ENCODE measurements around the gene VRK1.

DNA sequence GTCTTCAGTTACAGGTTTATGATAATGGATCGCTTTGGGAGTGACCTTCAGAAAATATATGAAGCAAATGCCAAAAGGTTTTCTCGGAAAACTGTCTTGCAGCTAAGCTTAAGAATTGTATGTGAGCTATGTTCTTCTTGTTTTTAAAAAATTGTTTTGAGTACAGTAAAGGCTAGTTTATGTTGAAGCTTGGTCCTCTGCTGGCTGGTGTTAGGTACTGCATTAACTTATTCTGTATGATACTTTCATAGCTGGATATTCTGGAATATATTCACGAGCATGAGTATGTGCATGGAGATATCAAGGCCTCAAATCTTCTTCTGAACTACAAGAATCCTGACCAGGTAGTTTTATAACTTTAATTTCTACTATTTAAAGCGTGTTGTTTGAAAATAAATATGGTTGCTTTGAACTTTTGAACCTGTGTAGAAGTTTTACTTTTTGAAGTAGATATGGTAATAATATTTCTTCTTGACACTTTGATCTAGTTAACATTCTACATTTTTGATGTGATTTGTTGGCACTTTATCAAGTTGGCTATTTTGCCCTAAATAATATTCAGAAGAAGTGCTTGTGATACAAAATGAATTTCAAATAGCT lies 55.7 kb downstream of the VRK1 start:
- no peak for TF ChIP-seq EZH2phosphoT487 (IDR thresholded peaks at IDR 0.05; ENCODE audit: borderline replicate concordance, low read length)
- TF ChIP-seq, protein P1, sequence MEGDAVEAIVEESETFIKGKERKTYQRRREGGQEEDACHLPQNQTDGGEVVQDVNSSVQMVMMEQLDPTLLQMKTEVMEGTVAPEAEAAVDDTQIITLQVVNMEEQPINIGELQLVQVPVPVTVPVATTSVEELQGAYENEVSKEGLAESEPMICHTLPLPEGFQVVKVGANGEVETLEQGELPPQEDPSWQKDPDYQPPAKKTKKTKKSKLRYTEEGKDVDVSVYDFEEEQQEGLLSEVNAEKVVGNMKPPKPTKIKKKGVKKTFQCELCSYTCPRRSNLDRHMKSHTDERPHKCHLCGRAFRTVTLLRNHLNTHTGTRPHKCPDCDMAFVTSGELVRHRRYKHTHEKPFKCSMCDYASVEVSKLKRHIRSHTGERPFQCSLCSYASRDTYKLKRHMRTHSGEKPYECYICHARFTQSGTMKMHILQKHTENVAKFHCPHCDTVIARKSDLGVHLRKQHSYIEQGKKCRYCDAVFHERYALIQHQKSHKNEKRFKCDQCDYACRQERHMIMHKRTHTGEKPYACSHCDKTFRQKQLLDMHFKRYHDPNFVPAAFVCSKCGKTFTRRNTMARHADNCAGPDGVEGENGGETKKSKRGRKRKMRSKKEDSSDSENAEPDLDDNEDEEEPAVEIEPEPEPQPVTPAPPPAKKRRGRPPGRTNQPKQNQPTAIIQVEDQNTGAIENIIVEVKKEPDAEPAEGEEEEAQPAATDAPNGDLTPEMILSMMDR (conservative IDR thresholded peaks at IDR 0.05; ENCODE audit: low read depth, low read length): peak; percentile 80

All from PC-3 (cell line).